Measurements from ENCODE around the gene ATP7A. TPM values are rescaled to one million over a fixed set of nuclear protein-coding genes. Genes with fewer than 3 reads are reported as not detected.

The ATP7A gene
- total and polyA plus RNA-seq, 5 donors from 2014 or later: 2.7 to 13.6 (median 3.0) TPM

DNA sequence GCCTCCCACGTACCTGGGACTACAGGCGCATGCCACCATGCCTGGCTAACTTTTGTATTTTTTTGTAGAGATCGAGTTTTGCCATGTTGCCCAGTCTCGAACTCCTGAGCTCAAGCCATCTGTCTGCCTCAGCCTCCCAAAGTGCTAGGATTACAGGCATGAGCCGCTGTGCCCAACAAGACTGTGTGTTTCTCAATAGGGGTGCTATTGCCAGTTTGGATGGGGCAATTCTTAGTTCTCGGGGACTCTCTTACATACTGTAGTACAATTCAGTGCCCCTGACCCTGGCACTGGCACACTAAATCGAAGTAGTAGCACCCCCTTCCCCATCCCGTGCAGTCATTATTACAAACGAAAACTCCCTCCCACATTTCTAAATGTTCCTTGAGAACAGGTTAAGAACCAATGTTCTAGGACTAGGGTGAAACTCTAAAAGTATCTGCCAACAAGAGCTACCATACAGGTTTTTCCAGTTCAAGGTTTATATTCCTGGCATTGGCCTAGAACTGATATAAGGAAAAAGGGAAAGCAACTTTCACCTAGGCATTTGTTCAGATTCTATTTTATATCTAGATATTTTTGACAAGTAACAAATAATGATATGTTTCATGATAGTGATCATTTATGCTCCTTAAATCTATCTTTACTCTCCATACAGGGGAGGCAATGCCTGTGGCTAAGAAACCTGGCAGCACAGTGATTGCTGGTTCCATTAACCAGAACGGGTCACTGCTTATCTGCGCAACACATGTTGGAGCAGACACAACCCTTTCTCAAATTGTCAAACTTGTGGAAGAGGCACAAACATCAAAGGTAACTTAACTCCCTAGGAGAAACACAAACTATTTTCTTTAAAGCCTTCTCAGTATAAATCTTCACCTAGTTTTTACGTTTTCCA, 109.3 kb downstream of the ATP7A start:
- Mint-ChIP-seq H3K4me3 (no peak overlapping the region), H3K9me3 (peaks cover 0 to 1% (median 0%) of the 10 kb centered on the region in 7 donors), H3K4me1 (peaks cover 0 to 4% (median 2%) of the 10 kb centered on the region in 4 donors), H3K27ac (no peak overlapping the region), H3K27me3 (no peaks in the 10 kb centered on the region), H3K36me3 (peaks cover 7% of the 10 kb centered on the region)
- Histone ChIP-seq H3K9me3 (ENCODE audit: control insufficient read depth in 2 of 2, low read length in 2 of 2) (no peaks in the 10 kb centered on the region), H3K36me3 (ENCODE audit: control insufficient read depth, insufficient read depth, low read length) (peaks cover 2% of the 10 kb centered on the region), H3K27ac (ENCODE audit: insufficient read depth, low read length, poor library complexity, severe bottlenecking) (no peak overlapping the region), H3K4me3 (ENCODE audit: low read depth, low read length) (no peak overlapping the region), H3K4me1 (ENCODE audit: control insufficient read depth, insufficient read depth, low read length, poor library complexity, severe bottlenecking) (no peaks in the 10 kb centered on the region), H3K27me3 (ENCODE audit: control insufficient read depth, insufficient read depth, low read length) (no peaks in the 10 kb centered on the region)
- DNase-seq (no peak), ATAC-seq (ENCODE audit: low read depth in 2 of 2) (no peak)

DNA sequence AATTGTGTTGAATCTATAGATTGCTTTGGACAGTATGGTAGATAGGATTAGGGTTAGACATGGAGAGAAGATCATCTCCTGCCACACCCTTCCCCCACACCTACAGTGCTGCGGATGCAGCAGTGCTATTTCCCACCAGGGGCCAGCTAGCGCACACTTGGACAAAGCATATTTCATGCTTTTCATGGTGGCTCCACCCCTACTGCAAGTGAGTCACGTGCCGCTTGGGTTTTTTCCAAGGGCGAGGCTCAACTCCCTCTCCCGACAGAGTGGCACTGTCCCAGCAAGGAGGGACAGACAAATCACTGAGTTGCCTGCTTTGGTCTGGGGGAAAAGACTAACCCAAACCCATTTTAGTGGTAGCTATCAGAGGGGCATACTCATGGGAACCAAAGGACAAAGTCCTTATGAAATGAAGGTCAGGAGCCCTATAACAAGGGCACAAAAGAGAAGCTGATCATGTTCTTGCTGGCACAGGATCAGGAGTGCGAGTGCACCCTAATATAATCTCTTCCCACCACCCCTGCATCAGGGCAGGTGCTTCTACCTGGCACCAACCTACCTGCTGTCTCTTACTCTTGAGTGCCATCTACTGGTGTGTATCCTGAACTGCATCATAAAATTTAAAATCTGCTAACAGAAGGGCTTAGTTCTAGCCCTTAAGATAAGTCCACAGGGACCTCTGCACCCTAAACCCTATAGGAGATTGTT, 114.0 kb downstream of the ATP7A start:
- ATAC-seq (ENCODE audit: low read depth in 2 of 2) (peak in 1 of 2 donors; percentile 75), DNase-seq (peak; percentile 6 to 57 (median 53))
- H3K9me3 Mint-ChIP-seq: peaks cover 0 to 1% (median 0%) of the 10 kb centered on the region in 7 donors
- peaks cover 0 to 5% (median 2%) of the 10 kb centered on the region in 4 donors for H3K4me1 Mint-ChIP-seq
- Histone ChIP-seq H3K4me3 (ENCODE audit: low read depth, low read length) (no peak overlapping the region), H3K27me3 (ENCODE audit: control insufficient read depth, insufficient read depth, low read length) (no peaks in the 10 kb centered on the region), H3K9me3 (ENCODE audit: control insufficient read depth in 2 of 2, low read length in 2 of 2) (no peaks in the 10 kb centered on the region), H3K4me1 (ENCODE audit: control insufficient read depth, insufficient read depth, low read length, poor library complexity, severe bottlenecking) (no peaks in the 10 kb centered on the region), H3K36me3 (ENCODE audit: control insufficient read depth, insufficient read depth, low read length) (no peaks in the 10 kb centered on the region), H3K27ac (ENCODE audit: insufficient read depth, low read length, poor library complexity, severe bottlenecking) (no peak overlapping the region)
- no peaks in the 10 kb centered on the region for H3K27me3 Mint-ChIP-seq
- H3K4me3 Mint-ChIP-seq: no peak overlapping the region
- H3K36me3 Mint-ChIP-seq: peaks cover 6% of the 10 kb centered on the region
- peak overlapping the region in 1 of 3 donors; percentile 69 for H3K27ac Mint-ChIP-seq

DNA sequence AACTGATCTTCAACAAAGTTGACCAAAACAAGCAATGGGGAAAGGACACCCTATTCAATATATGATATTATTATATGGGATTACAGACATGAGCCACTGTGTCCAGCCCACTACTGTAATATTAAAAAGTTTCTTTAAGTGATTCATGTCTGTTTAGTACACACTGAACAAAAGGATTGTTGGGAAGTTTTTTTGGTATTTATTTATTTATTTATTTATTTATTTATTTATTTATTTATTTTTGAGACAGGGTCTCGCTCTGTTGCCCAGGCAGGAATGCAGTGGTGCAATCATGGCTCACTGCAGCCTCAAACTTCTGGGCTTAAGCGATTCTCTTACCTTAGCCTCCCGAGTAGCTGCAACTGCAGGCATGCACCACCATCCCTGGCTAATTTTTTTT, 117.3 kb downstream of the ATP7A start:
- Mint-ChIP-seq H3K27ac (no peak overlapping the region), H3K4me1 (peaks cover 0 to 5% (median 2%) of the 10 kb centered on the region in 4 donors), H3K36me3 (peaks cover 6% of the 10 kb centered on the region), H3K4me3 (no peak overlapping the region), H3K27me3 (no peaks in the 10 kb centered on the region), H3K9me3 (no peaks in the 10 kb centered on the region)
- H3K27ac ChIP-seq (ENCODE audit: insufficient read depth, low read length, poor library complexity, severe bottlenecking): no peak overlapping the region
- ATAC-seq (ENCODE audit: low read depth in 2 of 2) (no peak), DNase-seq (no peak)
- peaks cover 4% of the 10 kb centered on the region for H3K36me3 ChIP-seq (ENCODE audit: control insufficient read depth, insufficient read depth, low read length)
- no peaks in the 10 kb centered on the region for H3K4me1 ChIP-seq (ENCODE audit: control insufficient read depth, insufficient read depth, low read length, poor library complexity, severe bottlenecking)
- H3K4me3 ChIP-seq (ENCODE audit: low read depth, low read length): no peak overlapping the region
- no peaks in the 10 kb centered on the region for H3K9me3 ChIP-seq (ENCODE audit: control insufficient read depth in 2 of 2, low read length in 2 of 2)
- H3K27me3 ChIP-seq (ENCODE audit: control insufficient read depth, insufficient read depth, low read length): no peaks in the 10 kb centered on the region

DNA sequence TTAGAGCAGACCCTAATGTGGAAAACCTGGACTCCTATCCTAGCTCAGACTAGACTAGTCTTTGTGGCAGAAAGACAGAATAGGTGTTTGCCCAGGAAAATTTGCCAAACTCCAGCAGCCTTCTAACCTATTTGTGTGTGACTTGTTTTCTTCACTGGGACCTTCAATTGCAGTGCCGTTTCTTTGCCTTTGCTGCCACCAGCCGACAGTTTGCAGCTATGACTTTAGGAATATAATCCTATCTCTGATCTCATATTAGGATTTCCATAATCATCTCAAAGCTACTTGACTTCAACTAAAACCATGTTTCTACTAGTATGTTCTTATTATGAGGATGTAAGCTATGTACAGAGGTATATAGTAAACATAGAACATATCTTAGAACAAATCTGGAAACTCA, 119.2 kb downstream of the ATP7A start:
- Histone ChIP-seq H3K9me3 (ENCODE audit: control insufficient read depth in 2 of 2, low read length in 2 of 2) (no peaks in the 10 kb centered on the region), H3K27ac (ENCODE audit: insufficient read depth, low read length, poor library complexity, severe bottlenecking) (no peak overlapping the region), H3K4me3 (ENCODE audit: low read depth, low read length) (no peak overlapping the region), H3K36me3 (ENCODE audit: control insufficient read depth, insufficient read depth, low read length) (peaks cover 4% of the 10 kb centered on the region), H3K27me3 (ENCODE audit: control insufficient read depth, insufficient read depth, low read length) (no peaks in the 10 kb centered on the region), H3K4me1 (ENCODE audit: control insufficient read depth, insufficient read depth, low read length, poor library complexity, severe bottlenecking) (no peaks in the 10 kb centered on the region)
- H3K36me3 Mint-ChIP-seq: peaks cover 6% of the 10 kb centered on the region
- H3K9me3 Mint-ChIP-seq: no peaks in the 10 kb centered on the region
- ATAC-seq (ENCODE audit: low read depth in 2 of 2): no peak
- H3K27me3 Mint-ChIP-seq: no peaks in the 10 kb centered on the region
- no peak overlapping the region for H3K27ac Mint-ChIP-seq
- peak in 1 of 3 donors; percentile 13 for DNase-seq
- peaks cover 0 to 3% (median under 1%) of the 10 kb centered on the region in 4 donors for H3K4me1 Mint-ChIP-seq
- no peak overlapping the region for H3K4me3 Mint-ChIP-seq

DNA sequence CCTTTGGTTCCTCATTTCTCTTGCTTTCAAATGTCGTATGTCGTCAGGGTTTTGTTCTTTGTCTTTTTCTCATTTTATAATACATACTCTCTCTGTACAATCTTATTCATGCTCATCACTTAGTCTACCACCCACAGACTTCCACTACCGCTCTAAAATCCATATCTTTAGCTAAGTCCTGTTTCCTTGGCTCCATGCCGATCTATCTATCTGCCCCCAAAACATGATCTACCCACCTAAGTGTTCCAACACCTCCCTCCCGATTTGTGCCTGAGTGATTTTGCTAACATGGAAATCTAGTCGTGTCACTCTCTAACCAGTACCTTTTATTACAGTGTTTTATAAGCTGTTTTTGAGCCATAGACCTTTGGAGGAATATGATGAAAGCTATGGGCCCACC, 124.6 kb downstream of the ATP7A start:
- H3K4me1 ChIP-seq (ENCODE audit: control insufficient read depth, insufficient read depth, low read length, poor library complexity, severe bottlenecking): no peaks in the 10 kb centered on the region
- no peak overlapping the region for H3K27ac ChIP-seq (ENCODE audit: insufficient read depth, low read length, poor library complexity, severe bottlenecking)
- no peak for DNase-seq
- Mint-ChIP-seq H3K36me3 (peaks cover 13% of the 10 kb centered on the region), H3K9me3 (peaks cover 0 to 2% (median 0%) of the 10 kb centered on the region in 7 donors), H3K27ac (no peak overlapping the region), H3K4me1 (no peaks in the 10 kb centered on the region), H3K4me3 (no peak overlapping the region), H3K27me3 (no peaks in the 10 kb centered on the region)
- no peak overlapping the region for H3K4me3 ChIP-seq (ENCODE audit: low read depth, low read length)
- H3K27me3 ChIP-seq (ENCODE audit: control insufficient read depth, insufficient read depth, low read length): no peaks in the 10 kb centered on the region
- H3K9me3 ChIP-seq (ENCODE audit: control insufficient read depth in 2 of 2, low read length in 2 of 2): no peaks in the 10 kb centered on the region
- H3K36me3 ChIP-seq (ENCODE audit: control insufficient read depth, insufficient read depth, low read length): peaks cover 4% of the 10 kb centered on the region
- ATAC-seq (ENCODE audit: low read depth in 2 of 2): no peak

DNA sequence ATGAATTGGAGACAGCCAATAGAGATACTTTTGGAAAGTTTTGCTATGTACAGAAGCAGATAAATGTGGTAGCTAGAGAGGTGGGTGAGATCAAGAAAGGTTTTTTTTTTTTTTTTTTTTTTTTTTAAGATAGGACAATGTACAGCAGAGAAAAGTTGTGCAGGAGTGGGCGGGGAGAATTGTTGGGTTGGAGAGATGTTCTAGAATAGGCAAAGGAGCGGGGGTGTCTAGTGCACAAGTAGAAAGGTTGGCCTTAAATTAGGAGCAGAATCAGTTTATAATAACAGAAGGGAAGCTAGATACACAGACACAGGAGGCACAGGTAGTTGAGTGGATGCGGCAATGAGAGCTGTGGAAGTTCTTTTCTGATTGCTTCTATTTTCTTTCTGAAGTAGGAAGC, 127.4 kb downstream of the ATP7A start:
- H3K36me3 Mint-ChIP-seq: peaks cover 13% of the 10 kb centered on the region
- no peak overlapping the region for H3K4me3 Mint-ChIP-seq
- ATAC-seq (ENCODE audit: low read depth in 2 of 2): no peak

DNA sequence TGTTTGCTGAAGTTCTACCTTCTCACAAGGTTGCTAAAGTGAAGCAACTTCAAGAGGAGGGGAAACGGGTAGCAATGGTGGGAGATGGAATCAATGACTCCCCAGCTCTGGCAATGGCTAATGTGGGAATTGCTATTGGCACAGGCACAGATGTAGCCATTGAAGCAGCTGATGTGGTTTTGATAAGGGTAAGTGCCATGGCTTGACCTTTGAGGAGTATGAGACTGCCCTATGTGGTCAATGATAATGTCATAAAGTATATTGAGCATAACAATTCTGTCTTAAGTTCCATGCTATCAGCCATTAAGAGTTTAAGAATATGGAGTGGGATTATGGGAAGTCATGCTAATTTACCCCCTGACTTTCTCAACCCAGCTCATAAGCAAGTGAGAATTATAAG, 132.1 kb downstream of the ATP7A start:
- peaks cover 0 to 2% (median 0%) of the 10 kb centered on the region in 7 donors for H3K9me3 Mint-ChIP-seq
- ATAC-seq (ENCODE audit: low read depth in 2 of 2) (no peak), DNase-seq (no peak)
- no peak overlapping the region for H3K4me3 Mint-ChIP-seq
- Histone ChIP-seq H3K9me3 (ENCODE audit: control insufficient read depth in 2 of 2, low read length in 2 of 2) (no peaks in the 10 kb centered on the region), H3K4me1 (ENCODE audit: control insufficient read depth, insufficient read depth, low read length, poor library complexity, severe bottlenecking) (no peaks in the 10 kb centered on the region), H3K36me3 (ENCODE audit: control insufficient read depth, insufficient read depth, low read length) (peaks cover 16% of the 10 kb centered on the region), H3K27me3 (ENCODE audit: control insufficient read depth, insufficient read depth, low read length) (no peaks in the 10 kb centered on the region), H3K4me3 (ENCODE audit: low read depth, low read length) (no peak overlapping the region), H3K27ac (ENCODE audit: insufficient read depth, low read length, poor library complexity, severe bottlenecking) (no peak overlapping the region)
- peaks cover 8% of the 10 kb centered on the region for H3K36me3 Mint-ChIP-seq
- H3K4me1 Mint-ChIP-seq: no peaks in the 10 kb centered on the region
- H3K27ac Mint-ChIP-seq: no peak overlapping the region
- H3K27me3 Mint-ChIP-seq: no peaks in the 10 kb centered on the region

More for the DNA sequence above, 127.4 kb downstream of the ATP7A start:
- no peaks in the 10 kb centered on the region for H3K4me1 Mint-ChIP-seq
- H3K27ac Mint-ChIP-seq: peak overlapping the region in 1 of 3 donors; percentile 1
- H3K27ac ChIP-seq (ENCODE audit: insufficient read depth, low read length, poor library complexity, severe bottlenecking): no peak overlapping the region
- H3K4me1 ChIP-seq (ENCODE audit: control insufficient read depth, insufficient read depth, low read length, poor library complexity, severe bottlenecking): no peaks in the 10 kb centered on the region
- no peak for DNase-seq
- no peak overlapping the region for H3K4me3 ChIP-seq (ENCODE audit: low read depth, low read length)
- H3K9me3 ChIP-seq (ENCODE audit: control insufficient read depth in 2 of 2, low read length in 2 of 2): no peaks in the 10 kb centered on the region
- H3K9me3 Mint-ChIP-seq: peaks cover 0 to 2% (median 0%) of the 10 kb centered on the region in 7 donors
- peaks cover 4% of the 10 kb centered on the region for H3K36me3 ChIP-seq (ENCODE audit: control insufficient read depth, insufficient read depth, low read length)
- H3K27me3 Mint-ChIP-seq: no peaks in the 10 kb centered on the region
- no peaks in the 10 kb centered on the region for H3K27me3 ChIP-seq (ENCODE audit: control insufficient read depth, insufficient read depth, low read length)
